Bronchial epithelial cell (primary cell): Measurements from ENCODE around the gene TNFSF13B. TPM values are rescaled to one million over a fixed set of nuclear protein-coding genes. Genes with fewer than 3 reads are reported as not detected.
"Not testable (repeated sequence)": the region's sequence is repeated elsewhere in the genome, so short reads cannot be mapped to it uniquely, and the experiment has no call there.

Experiments
- DNase-seq: peaks from one replicate; pipeline ENCODE4 v3.0.0-alpha.2; 2010; ENCODE audit warnings: low read depth
- FAIRE-seq: peaks from 2 replicates; lab custom pipeline; 2011; peaks lifted over from hg19 to GRCh38; lab: Jason Lieb, UNC
- H3K27me3 ChIP-seq: 2 replicates; pipeline ENCODE4 v1.5.1; 2011; ENCODE audit warnings: low read length; ENCODE audit not compliant: control insufficient read depth, insufficient read depth
- H3K36me3 ChIP-seq: 2 replicates; pipeline ENCODE4 v1.5.1; 2011; ENCODE audit warnings: low read length; ENCODE audit not compliant: control insufficient read depth, insufficient read depth
- H3K4me3 ChIP-seq: 2 replicates; pipeline ENCODE4 v1.5.1; 2011; ENCODE audit warnings: mild to moderate bottlenecking, low read depth, low read length, control low read depth
- total RNA-seq: library from RNA; depleted of rRNA; stranded (reverse); fragments of >200 nt; gene quantifications from 2 replicates; pipeline ENCODE4 v1.2.1, GENCODE V29; 2014
- TF ChIP-seq, protein P1 (sequence below): IDR thresholded peaks from 2 replicates; pipeline ENCODE4 v1.5.1; 2011; ENCODE audit warnings: mild to moderate bottlenecking, moderate library complexity, low read length, control low read depth, inconsistent platforms; ENCODE audit not compliant: insufficient read depth, severe bottlenecking

Gene TNFSF13B
- total RNA-seq, 1 donor from 2014 or later: 0.79 TPM

DNA sequence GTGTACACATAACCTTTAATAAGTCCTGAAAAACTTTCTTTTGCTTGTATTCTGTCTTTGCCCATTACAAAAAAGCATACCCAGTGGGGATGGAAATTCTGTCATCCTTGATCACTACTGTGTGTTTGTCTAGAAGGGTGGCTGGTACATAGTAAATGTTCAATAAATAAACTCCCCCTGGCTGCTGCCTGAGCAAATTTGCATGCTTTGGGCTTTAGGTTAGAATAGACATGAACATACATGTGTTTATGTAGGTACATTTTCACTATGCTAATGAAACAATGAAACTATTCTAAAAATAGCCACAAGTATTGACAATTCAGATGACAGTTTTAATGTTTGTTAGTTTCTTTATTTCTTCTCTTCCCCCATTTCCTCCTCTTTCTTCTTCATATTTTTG, 36.1 kb downstream of the TNFSF13B start:
- DNase-seq: no peak
- TF ChIP-seq, protein P1, sequence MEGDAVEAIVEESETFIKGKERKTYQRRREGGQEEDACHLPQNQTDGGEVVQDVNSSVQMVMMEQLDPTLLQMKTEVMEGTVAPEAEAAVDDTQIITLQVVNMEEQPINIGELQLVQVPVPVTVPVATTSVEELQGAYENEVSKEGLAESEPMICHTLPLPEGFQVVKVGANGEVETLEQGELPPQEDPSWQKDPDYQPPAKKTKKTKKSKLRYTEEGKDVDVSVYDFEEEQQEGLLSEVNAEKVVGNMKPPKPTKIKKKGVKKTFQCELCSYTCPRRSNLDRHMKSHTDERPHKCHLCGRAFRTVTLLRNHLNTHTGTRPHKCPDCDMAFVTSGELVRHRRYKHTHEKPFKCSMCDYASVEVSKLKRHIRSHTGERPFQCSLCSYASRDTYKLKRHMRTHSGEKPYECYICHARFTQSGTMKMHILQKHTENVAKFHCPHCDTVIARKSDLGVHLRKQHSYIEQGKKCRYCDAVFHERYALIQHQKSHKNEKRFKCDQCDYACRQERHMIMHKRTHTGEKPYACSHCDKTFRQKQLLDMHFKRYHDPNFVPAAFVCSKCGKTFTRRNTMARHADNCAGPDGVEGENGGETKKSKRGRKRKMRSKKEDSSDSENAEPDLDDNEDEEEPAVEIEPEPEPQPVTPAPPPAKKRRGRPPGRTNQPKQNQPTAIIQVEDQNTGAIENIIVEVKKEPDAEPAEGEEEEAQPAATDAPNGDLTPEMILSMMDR: no peak
- no peak overlapping the region for H3K4me3 ChIP-seq
- FAIRE-seq: no peak
- no peaks in the 10 kb centered on the region for H3K27me3 ChIP-seq
- H3K36me3 ChIP-seq: no peaks in the 10 kb centered on the region

DNA sequence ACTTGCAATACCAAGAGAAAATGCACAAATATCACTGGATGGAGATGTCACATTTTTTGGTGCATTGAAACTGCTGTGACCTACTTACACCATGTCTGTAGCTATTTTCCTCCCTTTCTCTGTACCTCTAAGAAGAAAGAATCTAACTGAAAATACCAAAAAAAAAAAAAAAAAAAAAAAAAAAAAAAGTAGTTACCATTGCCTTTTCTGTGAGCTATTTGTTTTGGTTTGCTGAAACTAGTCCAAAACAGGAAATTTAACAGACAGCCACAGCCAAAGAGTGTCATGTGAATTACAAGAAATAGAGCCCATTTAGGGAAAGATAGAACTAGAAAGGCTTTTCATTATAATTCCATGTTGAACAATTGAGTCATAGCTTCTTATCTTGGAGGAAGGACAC, 37.3 kb downstream of the TNFSF13B start:
- H3K27me3 ChIP-seq: no peaks in the 10 kb centered on the region
- no peak for DNase-seq
- TF ChIP-seq, protein P1: no peak
- H3K4me3 ChIP-seq: no peak overlapping the region
- no peak for FAIRE-seq
- H3K36me3 ChIP-seq: no peaks in the 10 kb centered on the region

DNA sequence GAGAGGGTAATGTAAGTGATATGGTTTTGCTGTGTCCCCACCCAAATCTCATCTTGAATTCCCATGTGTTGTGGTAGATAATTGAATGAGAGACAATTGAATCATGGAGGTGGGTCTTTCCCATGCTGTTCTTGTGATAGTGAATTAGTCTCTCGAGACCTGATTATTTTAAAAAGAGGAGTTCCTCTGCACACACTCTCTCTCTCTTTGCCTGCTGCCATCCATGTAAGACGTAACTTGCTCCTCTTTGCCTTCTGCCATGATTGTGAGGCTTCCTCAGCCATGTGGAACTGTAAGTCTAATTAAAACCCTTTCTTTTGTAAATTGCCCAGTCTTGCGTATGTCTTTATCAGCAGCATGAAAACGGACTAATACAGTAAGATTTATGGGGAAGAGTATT, 42.1 kb downstream of the TNFSF13B start:
- H3K27me3 ChIP-seq, DNase-seq, H3K36me3 ChIP-seq, FAIRE-seq, H3K4me3 ChIP-seq: not testable (repeated sequence)

DNA sequence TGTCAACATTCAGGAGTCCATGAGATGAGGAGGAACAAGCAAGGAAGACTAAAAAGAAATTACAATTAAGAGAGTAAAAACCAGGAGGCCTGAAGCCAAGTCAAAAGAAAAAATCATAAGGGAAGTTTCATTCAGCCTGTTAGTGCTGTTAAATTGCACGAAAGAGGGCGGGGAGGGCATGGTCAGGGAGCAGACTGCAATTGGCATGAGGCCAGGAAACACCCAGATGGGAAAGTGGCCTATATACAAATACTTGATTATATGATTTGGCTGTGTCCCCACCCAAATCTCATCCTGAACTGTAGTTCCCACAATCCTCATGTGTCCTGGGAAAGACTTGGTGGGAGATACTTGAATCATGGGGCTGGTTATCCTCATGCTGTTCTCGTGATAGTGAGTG, 43.9 kb downstream of the TNFSF13B start:
- Histone ChIP-seq H3K4me3 (no peak overlapping the region), H3K36me3 (no peaks in the 10 kb centered on the region), H3K27me3 (no peaks in the 10 kb centered on the region)
- DNase-seq: no peak
- TF ChIP-seq, protein P1: no peak
- FAIRE-seq: no peak

DNA sequence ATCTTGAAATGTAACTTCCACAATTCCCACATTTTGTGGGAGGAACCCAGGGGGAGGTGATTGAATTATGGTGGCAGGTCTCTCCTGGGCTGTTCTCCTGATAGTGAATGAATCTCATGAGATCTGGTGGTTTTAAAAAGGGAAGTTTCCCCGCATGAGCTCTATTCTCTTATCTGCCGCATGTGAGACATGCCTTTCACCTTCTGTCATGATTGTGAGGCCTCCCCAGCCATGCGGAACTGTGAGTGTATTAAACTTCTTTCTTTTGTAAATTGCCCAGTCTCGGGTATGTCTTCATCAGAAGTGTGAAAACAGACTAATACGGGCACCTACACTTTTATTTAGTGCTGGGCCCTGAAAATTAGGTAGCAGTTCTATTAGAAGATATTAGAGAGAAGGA, 45.8 kb downstream of the TNFSF13B start:
- Histone ChIP-seq H3K36me3 (no peaks in the 10 kb centered on the region), H3K4me3 (no peak overlapping the region), H3K27me3 (no peaks in the 10 kb centered on the region)
- TF ChIP-seq, protein P1: no peak
- DNase-seq: no peak
- FAIRE-seq: no peak

DNA sequence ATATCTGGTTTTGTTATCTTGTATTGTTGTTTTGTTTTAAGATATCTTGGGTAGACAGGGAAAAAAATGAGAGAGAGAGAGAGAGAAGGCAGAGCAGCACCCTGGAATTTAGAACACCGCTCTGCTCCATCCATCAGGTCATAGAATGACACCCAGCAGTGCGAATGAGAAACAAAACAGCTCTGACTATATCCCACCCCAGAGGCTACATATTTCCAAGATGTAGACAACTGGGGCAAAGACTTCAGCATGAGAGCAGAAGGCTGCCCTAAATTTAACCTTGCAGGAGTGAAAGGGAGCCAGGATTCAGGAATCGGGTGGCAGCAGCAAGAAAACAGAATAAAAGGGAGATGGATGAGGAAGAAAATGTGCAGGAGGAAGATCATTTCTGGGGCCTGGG, 46.5 kb downstream of the TNFSF13B start:
- TF ChIP-seq, protein P1: no peak
- DNase-seq: no peak
- Histone ChIP-seq H3K36me3 (no peaks in the 10 kb centered on the region), H3K27me3 (no peaks in the 10 kb centered on the region), H3K4me3 (no peak overlapping the region)
- no peak for FAIRE-seq
